Loucy (cell line): ENCODE data around the gene DAD1.

Experiments used
- H2AFZ ChIP-seq: fragments of 200-600 bp; sonication (generic); 2 replicates; pipeline ENCODE4 v1.6.0; 2016; ENCODE audit warnings: antibody characterized with exemption, mild to moderate bottlenecking, low read length, moderate library complexity
- H3F3A ChIP-seq: fragments of 200-600 bp; 2 replicates; pipeline ENCODE4 v1.6.0; 2016; ENCODE audit warnings: antibody characterized with exemption, low read depth, mild to moderate bottlenecking
- H3K27me3 ChIP-seq: fragments of 200-600 bp; sonication (generic); 2 replicates; pipeline ENCODE4 v1.6.1; 2014; ENCODE audit warnings: low read length, mild to moderate bottlenecking; ENCODE audit not compliant: insufficient read depth, poor library complexity, severe bottlenecking
- H3K36me3 ChIP-seq: fragments of 200-600 bp; sonication (generic); 2 replicates; pipeline ENCODE4 v1.6.1; 2016; ENCODE audit warnings: low read length; ENCODE audit not compliant: insufficient read depth
- H3K4me1 ChIP-seq: fragments of 200-600 bp; sonication (generic); 2 replicates; pipeline ENCODE4 v1.5.1; 2014; ENCODE audit warnings: low read length, mild to moderate bottlenecking; ENCODE audit not compliant: insufficient read depth, poor library complexity, severe bottlenecking
- H3K4me2 ChIP-seq: fragments of 200-600 bp; sonication (generic); 2 replicates; pipeline ENCODE4 v1.6.0; 2014; ENCODE audit warnings: antibody characterized with exemption, low read length, low read depth, mild to moderate bottlenecking; ENCODE audit not compliant: poor library complexity, severe bottlenecking
- H3K4me3 ChIP-seq: fragments of 200-600 bp; sonication (generic); 2 replicates; pipeline ENCODE4 v1.5.1; 2014; ENCODE audit warnings: low read length, mild to moderate bottlenecking, mixed read lengths; ENCODE audit not compliant: poor library complexity, severe bottlenecking
- H3K79me2 ChIP-seq: fragments of 200-600 bp; sonication (generic); 2 replicates; pipeline ENCODE4 v1.6.1; 2014; ENCODE audit warnings: low read length; ENCODE audit not compliant: insufficient read depth
- H3K9ac ChIP-seq: fragments of 200-600 bp; sonication (generic); 2 replicates; pipeline ENCODE4 v1.6.0; 2014; ENCODE audit warnings: mild to moderate bottlenecking, low read depth, low read length, moderate library complexity; ENCODE audit not compliant: poor library complexity, severe bottlenecking
- H3K9me2 ChIP-seq: fragments of 200-600 bp; sonication (generic); replicated peaks from 2 replicates; pipeline ENCODE4 v1.6.1; 2016; ENCODE audit warnings: low read depth, low read length, mixed read lengths
- H3K9me3 ChIP-seq: fragments of 200-600 bp; sonication (generic); 2 replicates; pipeline ENCODE4 v1.6.1; 2014; ENCODE audit warnings: mild to moderate bottlenecking, antibody characterized with exemption, low read length, low read depth; ENCODE audit not compliant: insufficient read depth
- H4K20me1 ChIP-seq: fragments of 200-600 bp; sonication (generic); 2 replicates; pipeline ENCODE4 v1.6.0; 2014; ENCODE audit warnings: antibody characterized with exemption, low read length, mild to moderate bottlenecking; ENCODE audit not compliant: insufficient read depth, poor library complexity, severe bottlenecking
- EZH2phosphoT487 ChIP-seq: fragments of 200-600 bp; IDR thresholded peaks from 2 replicates; pipeline ENCODE4 v1.6.1; 2018; ENCODE audit warnings: antibody characterized with exemption, mild to moderate bottlenecking, moderate library complexity, borderline replicate concordance
- TF ChIP-seq, protein P1 (sequence below): fragments of 200-600 bp; sonication (generic); conservative IDR thresholded peaks from 2 replicates; pipeline ENCODE4 v1.5.1; 2014; ENCODE audit warnings: mild to moderate bottlenecking, antibody characterized with exemption, low read length

The DAD1 gene

DNA sequence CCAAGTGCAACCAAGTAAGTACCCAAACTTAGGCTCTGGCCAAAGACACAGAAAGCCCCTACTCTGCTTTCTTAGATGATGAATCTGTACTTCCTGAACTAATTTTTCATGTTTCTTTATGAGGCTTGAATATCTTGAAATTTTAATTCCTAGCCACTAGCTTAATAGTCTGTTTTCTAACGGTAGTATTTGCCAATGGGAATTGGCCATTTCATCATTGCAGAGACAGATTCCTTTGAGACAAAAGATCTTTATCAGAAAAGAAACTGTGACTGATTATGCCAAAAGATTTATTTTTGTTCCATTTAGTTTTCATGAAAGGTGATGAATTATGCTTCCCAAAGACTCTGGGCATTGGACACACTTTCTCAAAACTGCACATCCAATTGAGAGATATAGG, 48.7 kb downstream of the DAD1 start:
- Histone ChIP-seq H3K36me3 (peaks cover 73% of the 10 kb centered on the region), H3K9me2 (no peaks in the 10 kb centered on the region), H3K4me2 (no peak overlapping the region), H3F3A (no peaks in the 10 kb centered on the region), H3K79me2 (peaks cover 95% of the 10 kb centered on the region), H4K20me1 (peaks cover 25% of the 10 kb centered on the region), H3K27me3 (no peaks in the 10 kb centered on the region), H2AFZ (no peak overlapping the region), H3K4me1 (peaks cover 50% of the 10 kb centered on the region), H3K9ac (no peak overlapping the region), H3K9me3 (no peaks in the 10 kb centered on the region), H3K4me3 (no peak overlapping the region)
- TF ChIP-seq, protein P1, sequence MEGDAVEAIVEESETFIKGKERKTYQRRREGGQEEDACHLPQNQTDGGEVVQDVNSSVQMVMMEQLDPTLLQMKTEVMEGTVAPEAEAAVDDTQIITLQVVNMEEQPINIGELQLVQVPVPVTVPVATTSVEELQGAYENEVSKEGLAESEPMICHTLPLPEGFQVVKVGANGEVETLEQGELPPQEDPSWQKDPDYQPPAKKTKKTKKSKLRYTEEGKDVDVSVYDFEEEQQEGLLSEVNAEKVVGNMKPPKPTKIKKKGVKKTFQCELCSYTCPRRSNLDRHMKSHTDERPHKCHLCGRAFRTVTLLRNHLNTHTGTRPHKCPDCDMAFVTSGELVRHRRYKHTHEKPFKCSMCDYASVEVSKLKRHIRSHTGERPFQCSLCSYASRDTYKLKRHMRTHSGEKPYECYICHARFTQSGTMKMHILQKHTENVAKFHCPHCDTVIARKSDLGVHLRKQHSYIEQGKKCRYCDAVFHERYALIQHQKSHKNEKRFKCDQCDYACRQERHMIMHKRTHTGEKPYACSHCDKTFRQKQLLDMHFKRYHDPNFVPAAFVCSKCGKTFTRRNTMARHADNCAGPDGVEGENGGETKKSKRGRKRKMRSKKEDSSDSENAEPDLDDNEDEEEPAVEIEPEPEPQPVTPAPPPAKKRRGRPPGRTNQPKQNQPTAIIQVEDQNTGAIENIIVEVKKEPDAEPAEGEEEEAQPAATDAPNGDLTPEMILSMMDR, result no peak
- TF ChIP-seq EZH2phosphoT487, result no peak

DNA sequence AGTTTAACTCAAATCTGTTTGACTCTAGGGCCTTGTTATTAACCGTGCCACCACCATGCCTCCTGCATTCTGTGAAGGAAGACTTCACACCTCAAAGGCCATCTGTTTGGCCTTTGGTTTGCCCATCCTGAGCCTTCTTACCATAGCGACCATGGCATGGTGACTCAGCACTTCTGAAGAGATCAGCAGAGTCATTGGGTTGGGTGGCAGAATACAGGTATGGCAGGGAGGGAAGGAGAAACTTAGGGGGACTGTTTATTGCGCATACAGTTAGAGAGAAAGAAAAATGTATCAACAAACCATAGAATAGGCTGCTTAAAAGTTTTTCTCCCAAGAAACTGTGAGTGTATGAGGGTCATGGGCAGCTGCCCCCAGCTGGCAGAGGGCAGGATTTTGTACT, 49.2 kb downstream of the DAD1 start:
- Histone ChIP-seq H3K9me2 (no peaks in the 10 kb centered on the region), H3K9me3 (no peaks in the 10 kb centered on the region), H3K36me3 (peaks cover 75% of the 10 kb centered on the region), H3K4me1 (peaks cover 54% of the 10 kb centered on the region), H3K4me3 (no peak overlapping the region), H4K20me1 (peaks cover 27% of the 10 kb centered on the region), H3K9ac (no peak overlapping the region), H3K4me2 (no peak overlapping the region), H3F3A (no peaks in the 10 kb centered on the region), H3K27me3 (no peaks in the 10 kb centered on the region), H2AFZ (no peak overlapping the region), H3K79me2 (peaks cover 95% of the 10 kb centered on the region)
- TF ChIP-seq EZH2phosphoT487, result no peak
- TF ChIP-seq, protein P1, result no peak

DNA sequence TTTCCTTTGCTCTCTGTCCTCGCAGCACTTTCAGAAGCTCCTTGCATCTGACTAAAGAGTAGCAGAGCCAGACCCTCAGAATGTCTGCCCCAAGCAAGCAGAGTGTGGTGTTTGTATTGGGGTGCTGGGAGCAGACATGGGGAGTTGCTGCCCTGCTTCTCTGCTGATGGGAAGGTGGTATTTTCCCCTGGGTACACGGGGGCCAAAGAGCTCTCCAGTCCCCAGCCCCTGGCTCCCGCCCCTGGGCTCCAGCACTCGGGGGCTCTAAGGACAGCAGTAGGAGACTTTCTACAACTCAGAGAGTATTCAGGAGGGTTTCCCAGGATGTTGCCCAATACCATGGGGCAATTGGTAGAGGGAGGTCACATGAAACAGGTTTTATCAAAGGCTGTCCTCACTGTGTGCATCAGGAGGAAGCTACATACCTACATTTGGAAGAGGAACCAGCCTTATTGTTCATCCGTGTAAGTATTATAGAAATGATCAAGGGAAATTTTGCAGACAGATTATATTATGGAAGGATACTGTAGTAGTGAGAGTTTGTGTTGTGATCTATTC, 50.3 kb downstream of the DAD1 start:
- TF ChIP-seq, protein P1, result no peak
- TF ChIP-seq EZH2phosphoT487, result no peak

More for the DNA sequence above, 50.3 kb downstream of the DAD1 start:
- no peaks in the 10 kb centered on the region for H3K9me3 ChIP-seq
- peaks cover 27% of the 10 kb centered on the region for H4K20me1 ChIP-seq
- no peak overlapping the region for H3K4me2 ChIP-seq
- no peaks in the 10 kb centered on the region for H3K27me3 ChIP-seq
- peaks cover 93% of the 10 kb centered on the region for H3K79me2 ChIP-seq
- H3K36me3 ChIP-seq, result peaks cover 75% of the 10 kb centered on the region; the same call in 1 of the 2 replicates
- no peaks in the 10 kb centered on the region for H3F3A ChIP-seq
- H2AFZ ChIP-seq, result no peak overlapping the region
- H3K4me1 ChIP-seq, result peaks cover 56% of the 10 kb centered on the region
- H3K4me3 ChIP-seq, result no peak overlapping the region
- H3K9ac ChIP-seq, result no peak overlapping the region
- no peaks in the 10 kb centered on the region for H3K9me2 ChIP-seq
